Stimulated activated effector memory CD8-positive, alpha-beta T cell treated with anti-CD3 and anti-CD28 coated beads, Interleukin-12 subunit alpha, Interleukin-12 subunit beta, amount 100 ng/mL, for 72 hours (primary cell): ENCODE results near the gene PHLPP1.

Experiments used
- ATAC-seq: fragments of 150-1000 bp; cut with Tn5 transposase; 2 replicates; pipeline ENCODE4 v1.10.0; 2021
- DNase-seq, 2 donors: peaks; one replicate each; pipeline ENCODE4 v3.0.0; 2021 to 2022; ENCODE audit warnings: low spot score in 2 of 2
- H3K27ac Mint-ChIP-seq: one replicate; pipeline ENCODE4 v1.8.0; 2022; ENCODE audit warnings: mild to moderate bottlenecking, mixed read lengths
- H3K36me3 Mint-ChIP-seq: one replicate; pipeline ENCODE4 v1.8.0; 2022; ENCODE audit warnings: mild to moderate bottlenecking, mixed read lengths
- H3K4me1 Mint-ChIP-seq: one replicate; pipeline ENCODE4 v1.8.0; 2022; ENCODE audit warnings: mixed read lengths
- H3K4me3 Mint-ChIP-seq: one replicate; pipeline ENCODE4 v1.8.0; 2022; ENCODE audit warnings: mild to moderate bottlenecking, mixed read lengths
- H3K9me3 Mint-ChIP-seq: one replicate; pipeline ENCODE4 v1.8.0; 2022; ENCODE audit warnings: mixed read lengths

Gene PHLPP1

GRCh38 chr18:62749389-62749788, 34.0 kb downstream of the PHLPP1 start:
- no peaks in the 10 kb centered on the region for H3K36me3 Mint-ChIP-seq
- no peak overlapping the region for H3K27ac Mint-ChIP-seq
- H3K4me3 Mint-ChIP-seq, result no peak overlapping the region
- DNase-seq (no peak), ATAC-seq (no peak)
- peaks cover 29% of the 10 kb centered on the region for H3K4me1 Mint-ChIP-seq
- H3K9me3 Mint-ChIP-seq, result no peaks in the 10 kb centered on the region

- Mint-ChIP-seq H3K4me1 (peaks cover 19% of the 10 kb centered on the region), H3K9me3 (no peaks in the 10 kb centered on the region), H3K36me3 (no peaks in the 10 kb centered on the region), H3K4me3 (no peak overlapping the region), H3K27ac (no peak overlapping the region)
- DNase-seq, result no peak
- ATAC-seq, result no peak
Measured at GRCh38 chr18:62751341-62751821, 36.0 kb downstream of the PHLPP1 start.

GRCh38 chr18:62751977-62752376, 36.6 kb downstream of the PHLPP1 start:
- Mint-ChIP-seq H3K9me3 (no peaks in the 10 kb centered on the region), H3K4me3 (no peak overlapping the region), H3K27ac (no peak overlapping the region), H3K4me1 (peaks cover 19% of the 10 kb centered on the region), H3K36me3 (no peaks in the 10 kb centered on the region)
- DNase-seq (no peak), ATAC-seq (no peak)

GRCh38 chr18:62754026-62754425, 38.7 kb downstream of the PHLPP1 start:
- Mint-ChIP-seq H3K4me3 (no peak overlapping the region), H3K9me3 (no peaks in the 10 kb centered on the region), H3K27ac (no peak overlapping the region), H3K36me3 (no peaks in the 10 kb centered on the region), H3K4me1 (peaks cover 19% of the 10 kb centered on the region)
- no peak for DNase-seq
- ATAC-seq, result no peak

- Mint-ChIP-seq H3K36me3 (no peaks in the 10 kb centered on the region), H3K4me3 (no peak overlapping the region), H3K27ac (no peak overlapping the region), H3K9me3 (no peaks in the 10 kb centered on the region), H3K4me1 (peaks cover 18% of the 10 kb centered on the region)
- ATAC-seq, result no peak
- no peak for DNase-seq
Measured at GRCh38 chr18:62755454-62755853, 40.1 kb downstream of the PHLPP1 start.

GRCh38 chr18:62755946-62756345, 40.6 kb downstream of the PHLPP1 start:
- H3K36me3 Mint-ChIP-seq, result no peaks in the 10 kb centered on the region
- H3K27ac Mint-ChIP-seq, result no peak overlapping the region
- ATAC-seq (no peak), DNase-seq (no peak)
- H3K9me3 Mint-ChIP-seq, result no peaks in the 10 kb centered on the region
- no peak overlapping the region for H3K4me3 Mint-ChIP-seq
- peaks cover 13% of the 10 kb centered on the region for H3K4me1 Mint-ChIP-seq

GRCh38 chr18:62757399-62758010, 42.2 kb downstream of the PHLPP1 start:
- Mint-ChIP-seq H3K27ac (no peak overlapping the region), H3K36me3 (no peaks in the 10 kb centered on the region), H3K4me3 (no peak overlapping the region), H3K4me1 (peaks cover 2% of the 10 kb centered on the region), H3K9me3 (no peaks in the 10 kb centered on the region)
- ATAC-seq (no peak), DNase-seq (no peak)

GRCh38 chr18:62758591-62758990, 43.2 kb downstream of the PHLPP1 start:
- DNase-seq (no peak), ATAC-seq (no peak)
- Mint-ChIP-seq H3K36me3 (no peaks in the 10 kb centered on the region), H3K27ac (no peak overlapping the region), H3K4me3 (no peak overlapping the region), H3K9me3 (no peaks in the 10 kb centered on the region), H3K4me1 (no peaks in the 10 kb centered on the region)

- no peak for ATAC-seq
- H3K4me3 Mint-ChIP-seq, result no peak overlapping the region
Measured at GRCh38 chr18:62759704-62760402, 44.5 kb downstream of the PHLPP1 start.

GRCh38 chr18:62760403-62760734, 45.0 kb downstream of the PHLPP1 start:
- Mint-ChIP-seq H3K36me3 (no peaks in the 10 kb centered on the region), H3K4me3 (no peak overlapping the region), H3K4me1 (no peaks in the 10 kb centered on the region), H3K9me3 (no peaks in the 10 kb centered on the region), H3K27ac (no peak overlapping the region)
- ATAC-seq (no peak), DNase-seq (no peak)

More at GRCh38 chr18:62759704-62760402, 44.5 kb downstream of the PHLPP1 start:
- H3K27ac Mint-ChIP-seq, result no peak overlapping the region
- no peak for DNase-seq
- H3K9me3 Mint-ChIP-seq, result no peaks in the 10 kb centered on the region
- H3K4me1 Mint-ChIP-seq, result no peaks in the 10 kb centered on the region
- no peaks in the 10 kb centered on the region for H3K36me3 Mint-ChIP-seq

- ATAC-seq (no peak), DNase-seq (no peak)
- Mint-ChIP-seq H3K4me3 (no peak overlapping the region), H3K36me3 (no peaks in the 10 kb centered on the region), H3K4me1 (peaks cover 7% of the 10 kb centered on the region), H3K27ac (no peak overlapping the region), H3K9me3 (no peaks in the 10 kb centered on the region)
Measured at GRCh38 chr18:62763101-62763521, 47.8 kb downstream of the PHLPP1 start.

- Mint-ChIP-seq H3K36me3 (no peaks in the 10 kb centered on the region), H3K9me3 (no peaks in the 10 kb centered on the region), H3K27ac (no peak overlapping the region), H3K4me3 (no peak overlapping the region), H3K4me1 (peaks cover 8% of the 10 kb centered on the region)
- no peak for DNase-seq
- ATAC-seq, result no peak
Measured at GRCh38 chr18:62766266-62766665, 50.9 kb downstream of the PHLPP1 start.

GRCh38 chr18:62767321-62767720, 52.0 kb downstream of the PHLPP1 start:
- no peaks in the 10 kb centered on the region for H3K9me3 Mint-ChIP-seq
- DNase-seq (no peak), ATAC-seq (peak; percentile 73)
- no peaks in the 10 kb centered on the region for H3K36me3 Mint-ChIP-seq
- no peak overlapping the region for H3K4me3 Mint-ChIP-seq
- peaks cover 17% of the 10 kb centered on the region for H3K4me1 Mint-ChIP-seq
- H3K27ac Mint-ChIP-seq, result peak overlapping the region; percentile 12

- ATAC-seq, result no peak
Measured at GRCh38 chr18:62767836-62768557, 52.7 kb downstream of the PHLPP1 start.

GRCh38 chr18:62768558-62768943, 53.2 kb downstream of the PHLPP1 start:
- Mint-ChIP-seq H3K9me3 (no peaks in the 10 kb centered on the region), H3K4me3 (no peak overlapping the region), H3K27ac (no peak overlapping the region), H3K4me1 (peaks cover 17% of the 10 kb centered on the region), H3K36me3 (no peaks in the 10 kb centered on the region)
- no peak for DNase-seq
- ATAC-seq, result no peak

More at GRCh38 chr18:62767836-62768557, 52.7 kb downstream of the PHLPP1 start:
- Mint-ChIP-seq H3K4me1 (peaks cover 17% of the 10 kb centered on the region), H3K9me3 (no peaks in the 10 kb centered on the region), H3K36me3 (no peaks in the 10 kb centered on the region), H3K4me3 (no peak overlapping the region), H3K27ac (peak overlapping the region; percentile 12)
- DNase-seq, result no peak

- Mint-ChIP-seq H3K9me3 (no peaks in the 10 kb centered on the region), H3K4me3 (no peak overlapping the region), H3K27ac (no peak overlapping the region), H3K36me3 (no peaks in the 10 kb centered on the region), H3K4me1 (peaks cover 17% of the 10 kb centered on the region)
- ATAC-seq (no peak), DNase-seq (no peak)
Measured at GRCh38 chr18:62769216-62769615, 53.9 kb downstream of the PHLPP1 start.
